ENCODE results near the gene GDAP2.

Gene GDAP2

DNA sequence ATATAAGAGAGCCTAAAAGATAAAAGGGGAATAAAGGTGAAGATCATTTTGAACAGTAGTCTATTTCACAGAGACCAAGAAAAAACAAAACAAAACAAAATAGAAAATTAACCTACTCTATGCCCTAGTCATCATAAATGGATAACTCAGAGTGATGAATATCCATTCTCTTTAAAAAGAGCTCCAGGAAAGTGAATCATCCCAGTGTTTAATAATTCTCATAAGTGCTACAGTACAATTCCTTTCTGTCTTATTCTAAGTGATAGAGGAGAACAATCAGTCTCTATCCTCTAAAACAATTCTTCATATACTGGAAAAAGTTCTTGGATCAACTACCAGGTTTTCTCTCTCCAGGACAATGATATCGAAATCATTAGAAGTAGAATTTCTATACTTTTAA, 45.8 kb downstream of the GDAP2 start:
- Histone ChIP-seq H3K4me2 (no peak overlapping the region), H3K27ac (no peak overlapping the region), H3K4me3 (IDR thresholded peaks at IDR 0.05; ENCODE audit: insufficient read depth, low read depth, low read length) (no peak overlapping the region), H4K20me1 (ENCODE audit: insufficient read depth) (no peaks in the 10 kb centered on the region), H3K36me3 (ENCODE audit: insufficient read depth) (no peaks in the 10 kb centered on the region), H2AFZ (ENCODE audit: low read depth) (no peak overlapping the region), H3K79me2 (ENCODE audit: insufficient read depth, low read depth) (no peaks in the 10 kb centered on the region), H3K4me1 (ENCODE audit: low read depth, poor library complexity, severe bottlenecking) (no peaks in the 10 kb centered on the region), H3K27me3 (ENCODE audit: insufficient read depth, low read depth) (no peaks in the 10 kb centered on the region), H3K9ac (no peak overlapping the region)
- TF ChIP-seq, protein P1, sequence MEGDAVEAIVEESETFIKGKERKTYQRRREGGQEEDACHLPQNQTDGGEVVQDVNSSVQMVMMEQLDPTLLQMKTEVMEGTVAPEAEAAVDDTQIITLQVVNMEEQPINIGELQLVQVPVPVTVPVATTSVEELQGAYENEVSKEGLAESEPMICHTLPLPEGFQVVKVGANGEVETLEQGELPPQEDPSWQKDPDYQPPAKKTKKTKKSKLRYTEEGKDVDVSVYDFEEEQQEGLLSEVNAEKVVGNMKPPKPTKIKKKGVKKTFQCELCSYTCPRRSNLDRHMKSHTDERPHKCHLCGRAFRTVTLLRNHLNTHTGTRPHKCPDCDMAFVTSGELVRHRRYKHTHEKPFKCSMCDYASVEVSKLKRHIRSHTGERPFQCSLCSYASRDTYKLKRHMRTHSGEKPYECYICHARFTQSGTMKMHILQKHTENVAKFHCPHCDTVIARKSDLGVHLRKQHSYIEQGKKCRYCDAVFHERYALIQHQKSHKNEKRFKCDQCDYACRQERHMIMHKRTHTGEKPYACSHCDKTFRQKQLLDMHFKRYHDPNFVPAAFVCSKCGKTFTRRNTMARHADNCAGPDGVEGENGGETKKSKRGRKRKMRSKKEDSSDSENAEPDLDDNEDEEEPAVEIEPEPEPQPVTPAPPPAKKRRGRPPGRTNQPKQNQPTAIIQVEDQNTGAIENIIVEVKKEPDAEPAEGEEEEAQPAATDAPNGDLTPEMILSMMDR (conservative IDR thresholded peaks at IDR 0.05; ENCODE audit: low read depth, low read length) = no peak

DNA sequence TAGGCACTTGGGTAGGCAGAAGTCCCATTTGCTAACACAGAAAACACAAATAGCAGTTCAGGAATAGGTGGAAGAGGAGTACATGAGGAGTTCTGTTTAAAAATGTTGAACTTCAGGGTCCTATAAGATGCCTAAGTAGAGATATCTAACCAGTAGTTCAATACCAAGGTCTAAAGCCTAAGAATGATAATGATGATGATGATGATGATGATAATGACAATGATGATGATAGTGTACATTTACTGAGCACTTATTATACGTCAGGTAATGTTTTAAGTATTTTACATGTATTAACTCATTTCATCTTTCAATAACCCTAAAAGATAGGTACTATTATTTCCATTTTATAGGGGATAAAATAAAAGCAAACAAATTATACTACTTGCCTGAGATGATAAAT, 50.1 kb downstream of the GDAP2 start:
- Histone ChIP-seq H3K27me3 (ENCODE audit: insufficient read depth, low read depth) (no peaks in the 10 kb centered on the region), H4K20me1 (ENCODE audit: insufficient read depth) (no peaks in the 10 kb centered on the region), H3K4me3 (IDR thresholded peaks at IDR 0.05; ENCODE audit: insufficient read depth, low read depth, low read length) (no peak overlapping the region), H3K27ac (no peak overlapping the region), H3K4me2 (no peak overlapping the region), H3K9ac (no peak overlapping the region), H2AFZ (ENCODE audit: low read depth) (no peak overlapping the region), H3K4me1 (ENCODE audit: low read depth, poor library complexity, severe bottlenecking) (no peaks in the 10 kb centered on the region), H3K36me3 (ENCODE audit: insufficient read depth) (no peaks in the 10 kb centered on the region), H3K79me2 (ENCODE audit: insufficient read depth, low read depth) (no peaks in the 10 kb centered on the region)
- TF ChIP-seq, protein P1 (conservative IDR thresholded peaks at IDR 0.05; ENCODE audit: low read depth, low read length) = no peak

DNA sequence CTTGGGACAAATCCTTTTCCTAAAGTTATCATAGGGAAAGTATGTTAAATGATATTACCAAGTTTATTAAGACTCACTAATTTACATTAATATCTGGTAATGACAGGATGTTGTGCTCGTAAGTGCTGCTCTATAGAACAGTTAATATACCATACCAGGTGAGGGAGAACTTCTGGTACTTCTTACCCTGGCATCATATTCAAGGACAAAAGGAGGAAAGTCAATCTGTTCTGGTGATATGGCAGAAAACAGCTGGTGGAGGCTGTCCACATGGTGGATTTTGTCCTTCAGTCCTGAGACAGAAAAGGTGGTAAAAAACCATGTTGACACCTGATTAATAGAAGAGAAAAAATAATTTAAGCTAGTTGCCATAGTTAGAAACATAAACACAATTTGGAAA, 51.6 kb downstream of the GDAP2 start:
- no peak overlapping the region for H3K4me3 ChIP-seq (IDR thresholded peaks at IDR 0.05; ENCODE audit: insufficient read depth, low read depth, low read length)
- TF ChIP-seq, protein P1 (conservative IDR thresholded peaks at IDR 0.05; ENCODE audit: low read depth, low read length) = no peak
- no peaks in the 10 kb centered on the region for H3K36me3 ChIP-seq (ENCODE audit: insufficient read depth)
- no peaks in the 10 kb centered on the region for H3K4me1 ChIP-seq (ENCODE audit: low read depth, poor library complexity, severe bottlenecking)
- H3K27me3 ChIP-seq (ENCODE audit: insufficient read depth, low read depth) = no peaks in the 10 kb centered on the region
- no peak overlapping the region for H3K27ac ChIP-seq
- H3K4me2 ChIP-seq = no peak overlapping the region
- H2AFZ ChIP-seq (ENCODE audit: low read depth) = no peak overlapping the region
- H3K79me2 ChIP-seq (ENCODE audit: insufficient read depth, low read depth) = no peaks in the 10 kb centered on the region
- H3K9ac ChIP-seq = no peak overlapping the region
- H4K20me1 ChIP-seq (ENCODE audit: insufficient read depth) = no peaks in the 10 kb centered on the region

DNA sequence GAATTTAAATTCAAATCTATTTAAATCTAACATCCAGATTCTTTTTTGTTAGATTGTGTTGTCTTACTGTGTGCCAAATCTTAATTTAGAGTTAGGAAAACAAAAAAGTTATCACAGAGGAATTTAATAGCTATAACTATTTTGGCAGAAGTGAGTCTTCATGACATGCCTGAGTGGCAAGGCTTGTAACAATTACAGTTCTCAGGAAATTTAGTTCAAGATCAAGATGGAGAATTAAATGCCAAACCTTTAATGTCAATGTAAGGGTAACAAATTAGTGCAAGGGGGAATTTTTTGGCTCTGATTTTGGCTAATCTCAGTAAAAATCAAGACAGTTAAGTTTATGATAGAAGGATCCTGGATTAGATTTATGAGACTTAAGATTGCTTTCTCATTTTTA, 58.4 kb downstream of the GDAP2 start:
- no peaks in the 10 kb centered on the region for H4K20me1 ChIP-seq (ENCODE audit: insufficient read depth)
- H3K27me3 ChIP-seq (ENCODE audit: insufficient read depth, low read depth) = no peaks in the 10 kb centered on the region
- no peak overlapping the region for H3K4me3 ChIP-seq (IDR thresholded peaks at IDR 0.05; ENCODE audit: insufficient read depth, low read depth, low read length)
- no peak overlapping the region for H2AFZ ChIP-seq (ENCODE audit: low read depth)
- H3K9ac ChIP-seq = no peak overlapping the region
- H3K4me2 ChIP-seq = no peak overlapping the region
- H3K4me1 ChIP-seq (ENCODE audit: low read depth, poor library complexity, severe bottlenecking) = no peaks in the 10 kb centered on the region
- H3K27ac ChIP-seq = no peak overlapping the region
- no peaks in the 10 kb centered on the region for H3K79me2 ChIP-seq (ENCODE audit: insufficient read depth, low read depth)
- TF ChIP-seq, protein P1 (conservative IDR thresholded peaks at IDR 0.05; ENCODE audit: low read depth, low read length) = no peak
- H3K36me3 ChIP-seq (ENCODE audit: insufficient read depth) = no peaks in the 10 kb centered on the region

DNA sequence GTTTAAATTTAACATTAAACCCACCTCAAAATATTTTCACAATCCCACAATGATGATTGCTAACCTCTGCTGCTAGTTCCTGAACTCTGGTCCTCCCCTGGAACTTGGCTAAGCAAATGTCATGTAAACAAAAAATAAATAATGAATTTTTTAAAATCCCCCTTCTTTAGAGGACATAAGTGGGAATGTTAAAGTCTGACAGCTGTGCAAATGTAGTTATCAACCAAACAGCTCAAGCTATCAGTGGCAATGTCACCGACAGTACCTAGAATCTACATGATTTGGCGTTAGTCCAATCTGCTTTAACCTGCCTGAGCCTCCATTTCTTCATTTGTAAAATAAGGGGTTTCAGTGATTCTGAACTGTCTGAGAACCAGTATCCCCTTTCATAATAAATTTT, 67.7 kb downstream of the GDAP2 start:
- no peak overlapping the region for H2AFZ ChIP-seq (ENCODE audit: low read depth)
- no peaks in the 10 kb centered on the region for H4K20me1 ChIP-seq (ENCODE audit: insufficient read depth)
- no peak overlapping the region for H3K4me2 ChIP-seq
- TF ChIP-seq, protein P1 (conservative IDR thresholded peaks at IDR 0.05; ENCODE audit: low read depth, low read length) = no peak
- no peaks in the 10 kb centered on the region for H3K27me3 ChIP-seq (ENCODE audit: insufficient read depth, low read depth)
- no peaks in the 10 kb centered on the region for H3K79me2 ChIP-seq (ENCODE audit: insufficient read depth, low read depth)
- no peaks in the 10 kb centered on the region for H3K4me1 ChIP-seq (ENCODE audit: low read depth, poor library complexity, severe bottlenecking)
- H3K4me3 ChIP-seq (IDR thresholded peaks at IDR 0.05; ENCODE audit: insufficient read depth, low read depth, low read length) = no peak overlapping the region
- H3K27ac ChIP-seq = no peak overlapping the region
- no peak overlapping the region for H3K9ac ChIP-seq
- no peaks in the 10 kb centered on the region for H3K36me3 ChIP-seq (ENCODE audit: insufficient read depth)
